H9 (cell line): ENCODE measurements around the gene LEMD1. TPM values are rescaled to one million over a fixed set of nuclear protein-coding genes. Genes with fewer than 3 reads are reported as not detected.

Source experiments
- DNase-seq: peaks from one replicate; pipeline ENCODE4 v3.0.0-alpha.2; 2017
- H2AFZ ChIP-seq: one replicate; pipeline ENCODE4 v1.6.1; 2013; ENCODE audit warnings: mild to moderate bottlenecking, low read length, control low read depth, moderate library complexity
- H2AK5ac ChIP-seq: 2 replicates; pipeline ENCODE4 v1.6.1; 2013; ENCODE audit warnings: low read length, control low read depth, mixed read lengths; ENCODE audit not compliant: insufficient read length
- H2BK120ac ChIP-seq: one replicate; pipeline ENCODE4 v1.6.1; 2013; ENCODE audit warnings: low read depth, mild to moderate bottlenecking, low read length, control low read depth, inconsistent platforms; ENCODE audit not compliant: poor library complexity, severe bottlenecking
- H2BK12ac ChIP-seq: 2 replicates; pipeline ENCODE4 v1.6.1; 2013; ENCODE audit warnings: low read length, control low read depth, mixed read lengths, low read depth; ENCODE audit not compliant: insufficient read length
- H2BK15ac ChIP-seq: 2 replicates; pipeline ENCODE4 v1.6.1; 2013; ENCODE audit warnings: low read depth, low read length, control low read depth
- H2BK20ac ChIP-seq: one replicate; pipeline ENCODE4 v1.6.1; 2013; ENCODE audit warnings: low read depth, mild to moderate bottlenecking, low read length, control low read depth, inconsistent platforms; ENCODE audit not compliant: poor library complexity, severe bottlenecking
- H2BK5ac ChIP-seq: 2 replicates; pipeline ENCODE4 v1.6.1; 2013; ENCODE audit warnings: low read length, control low read depth, mixed read lengths; ENCODE audit not compliant: insufficient read length
- H3K14ac ChIP-seq: 2 replicates; pipeline ENCODE4 v1.6.1; 2013; ENCODE audit warnings: low read length, control low read depth; ENCODE audit not compliant: insufficient read depth
- H3K18ac ChIP-seq: 2 replicates; pipeline ENCODE4 v1.6.1; 2013; ENCODE audit warnings: low read depth, mild to moderate bottlenecking, mixed read lengths, low read length, control low read depth; ENCODE audit not compliant: insufficient read length
- H3K23ac ChIP-seq: 2 replicates; pipeline ENCODE4 v1.6.1; 2013; ENCODE audit warnings: low read length, control low read depth, mixed read lengths, low read depth; ENCODE audit not compliant: insufficient read length
- H3K23me2 ChIP-seq: 2 replicates; pipeline ENCODE4 v1.6.1; 2013; ENCODE audit warnings: low read depth, mild to moderate bottlenecking, mixed read lengths, low read length, control low read depth; ENCODE audit not compliant: insufficient read length, poor library complexity, severe bottlenecking
- H3K27ac ChIP-seq: 2 replicates; pipeline ENCODE4 v1.5.1; 2013; ENCODE audit warnings: low read length, control low read depth, mixed read lengths, low read depth; ENCODE audit not compliant: insufficient read length
- H3K27me3 ChIP-seq: 2 replicates; pipeline ENCODE4 v1.6.1; 2013; ENCODE audit warnings: low read length, control low read depth, inconsistent platforms; ENCODE audit not compliant: insufficient read depth
- H3K4ac ChIP-seq: 2 replicates; pipeline ENCODE4 v1.6.1; 2013; ENCODE audit warnings: low read depth, mild to moderate bottlenecking, control low read depth, inconsistent platforms, low read length, moderate library complexity
- H3K4me1 ChIP-seq: 2 replicates; pipeline ENCODE4 v1.6.1; 2013; ENCODE audit warnings: low read length, control low read depth, inconsistent platforms; ENCODE audit not compliant: insufficient read depth
- H3K4me2 ChIP-seq: 2 replicates; pipeline ENCODE4 v1.6.1; 2013; ENCODE audit warnings: low read length, control low read depth, mixed read lengths; ENCODE audit not compliant: insufficient read length, insufficient read depth
- H3K56ac ChIP-seq: 2 replicates; pipeline ENCODE4 v1.6.1; 2013; ENCODE audit warnings: low read depth, mild to moderate bottlenecking, mixed read lengths, low read length, control low read depth; ENCODE audit not compliant: insufficient read length
- H3K79me1 ChIP-seq: 2 replicates; pipeline ENCODE4 v1.6.1; 2013; ENCODE audit warnings: low read depth, mild to moderate bottlenecking, moderate library complexity, low read length, control low read depth, inconsistent platforms; ENCODE audit not compliant: insufficient read depth, poor library complexity, severe bottlenecking
- H3K79me2 ChIP-seq: 2 replicates; pipeline ENCODE4 v1.6.1; 2013; ENCODE audit warnings: low read length, control low read depth, inconsistent platforms; ENCODE audit not compliant: insufficient read depth
- H3K9ac ChIP-seq: 2 replicates; pipeline ENCODE4 v1.6.1; 2013; ENCODE audit warnings: low read length, control low read depth, mixed read lengths; ENCODE audit not compliant: insufficient read length; ENCODE audit errors: extremely low read depth
- H3K9me3 ChIP-seq: one replicate; pipeline ENCODE4 v1.6.1; 2013; ENCODE audit warnings: low read depth, low read length, inconsistent platforms; ENCODE audit not compliant: control insufficient read depth
- H3T11ph ChIP-seq: one replicate; pipeline ENCODE4 v1.6.1; 2013; ENCODE audit warnings: mild to moderate bottlenecking, low read length, control low read depth, inconsistent platforms
- H4K20me1 ChIP-seq: one replicate; pipeline ENCODE4 v1.6.1; 2013; ENCODE audit not compliant: control insufficient read depth, insufficient read length, insufficient read depth
- H4K5ac ChIP-seq: 2 replicates; pipeline ENCODE4 v1.6.1; 2013; ENCODE audit warnings: low read depth, mild to moderate bottlenecking, mixed read lengths, low read length, control low read depth; ENCODE audit not compliant: insufficient read length
- H4K8ac ChIP-seq: replicated peaks from 2 replicates; pipeline ENCODE4 v1.6.1; 2013; ENCODE audit warnings: low read length, control low read depth, mixed read lengths, low read depth; ENCODE audit not compliant: insufficient read length
- H4K91ac ChIP-seq: 2 replicates; pipeline ENCODE4 v1.6.1; 2013; ENCODE audit warnings: low read depth, mild to moderate bottlenecking, moderate library complexity, mixed read lengths, low read length, control low read depth; ENCODE audit not compliant: insufficient read length
- H3K27ac Mint-ChIP-seq, 3 experiments: 2 replicates in 2 of 3; 3 replicates in 1 of 3; pipeline ENCODE4 v1.8.0; 2020 to 2021; ENCODE audit warnings: mixed read lengths in 3 of 3, mild to moderate bottlenecking in 1 of 3, moderate library complexity in 1 of 3
- H3K27me3 Mint-ChIP-seq: 2 replicates; pipeline ENCODE4 v1.8.0; 2021; ENCODE audit warnings: low read depth, mild to moderate bottlenecking, moderate library complexity, mixed read lengths
- H3K36me3 Mint-ChIP-seq, 3 experiments: 2 replicates in 2 of 3; 3 replicates in 1 of 3; pipeline ENCODE4 v1.8.0; 2020 to 2021; ENCODE audit warnings: low read depth in 3 of 3, mixed read lengths in 3 of 3; ENCODE audit not compliant: insufficient read depth in 1 of 3
- H3K4me1 Mint-ChIP-seq, 2 experiments: 2 replicates each; pipeline ENCODE4 v1.8.0; 2020; ENCODE audit warnings: mixed read lengths in 2 of 2
- H3K4me3 Mint-ChIP-seq, 2 experiments: 2 replicates in 1 of 2; 3 replicates in 1 of 2; pipeline ENCODE4 v1.8.0; 2020 to 2021; ENCODE audit warnings: mild to moderate bottlenecking in 2 of 2, mixed read lengths in 2 of 2, moderate library complexity in 1 of 2
- H3K9me3 Mint-ChIP-seq, 2 experiments: 2 replicates in 1 of 2; 3 replicates in 1 of 2; pipeline ENCODE4 v1.8.0; 2020; ENCODE audit warnings: mild to moderate bottlenecking in 2 of 2, mixed read lengths in 2 of 2, moderate library complexity in 1 of 2
- WGBS: extraction: QIAGEN DNeasy Blood & Tissue Kit; methylation state at CpG from one replicate; pipeline ENCODE4 v1.1.7; 2013; ENCODE audit warnings: missing lambda C conversion rate, low lambda C conversion rate, mixed read lengths; ENCODE audit not compliant: insufficient read length; ENCODE audit errors: extremely low coverage; 5-methylcytosine and 5-hydroxymethylcytosine counted together
- total RNA-seq: library from RNA; stranded (reverse); gene quantifications from 2 replicates; pipeline ENCODE4 v1.2.1, GENCODE V29; 2021
- TF ChIP-seq, protein P1 (sequence below): fragments of 200-600 bp; sonication (generic); conservative IDR thresholded peaks from 3 replicates; pipeline ENCODE4 v1.8.0; 2021; ENCODE audit warnings: antibody characterized with exemption, mild to moderate bottlenecking

The LEMD1 gene
- total RNA-seq, 1 experiment from 2014 or later = 11.8 TPM

DNA sequence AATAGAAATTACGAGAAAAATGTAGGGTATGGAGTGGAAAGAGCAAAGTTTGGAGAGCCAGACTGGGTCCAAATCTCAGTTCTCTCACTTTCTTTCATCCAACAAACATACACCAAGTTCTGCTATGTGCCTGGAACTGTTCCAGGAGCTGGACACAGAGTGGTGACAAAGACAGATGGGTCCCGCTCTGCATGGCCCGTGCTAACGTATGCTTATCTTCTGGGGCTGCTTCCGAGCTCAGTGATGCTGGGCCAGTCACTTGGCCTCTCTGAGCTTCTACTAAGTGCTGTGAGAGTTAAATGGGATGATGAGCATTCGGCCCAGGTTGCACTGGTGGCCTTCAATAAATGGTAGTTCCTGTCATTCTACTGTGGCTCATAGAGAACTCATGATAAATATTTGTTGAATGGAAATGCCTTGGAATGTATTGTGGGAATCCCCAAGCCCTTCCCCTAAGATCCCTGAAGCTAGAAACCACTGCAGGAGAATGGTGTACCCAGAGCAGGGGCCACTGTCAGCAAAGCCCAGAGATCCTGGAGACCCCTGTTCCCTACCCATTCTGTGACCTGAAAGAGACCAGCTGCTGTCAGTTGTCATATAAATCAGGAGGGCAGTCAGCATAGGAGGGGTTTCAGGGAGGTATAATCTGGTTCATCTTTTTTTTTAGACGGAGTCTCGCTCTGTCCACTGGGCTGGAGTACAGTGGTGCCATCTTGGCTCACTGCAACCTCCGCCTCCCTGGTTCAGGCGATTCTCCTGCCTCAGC, 3.8 kb downstream of the LEMD1 start:
- Histone ChIP-seq H2AK5ac (no peak overlapping the region), H4K5ac (no peak overlapping the region), H2BK15ac (no peak overlapping the region), H4K91ac (no peak overlapping the region), H3K23ac (no peak overlapping the region), H4K8ac (no peak overlapping the region), H3K9ac (no peak overlapping the region), H3T11ph (no peak overlapping the region), H2BK20ac (no peak overlapping the region), H3K27me3 (no peaks in the 10 kb centered on the region), H3K4me2 (no peak overlapping the region), H2BK120ac (no peak overlapping the region), H3K23me2 (no peaks in the 10 kb centered on the region), H2BK12ac (no peak overlapping the region), H3K56ac (no peak overlapping the region), H3K4ac (no peak overlapping the region), H3K79me1 (no peaks in the 10 kb centered on the region), H3K9me3 (no peaks in the 10 kb centered on the region), H3K4me1 (no peaks in the 10 kb centered on the region), H3K18ac (no peak overlapping the region), H3K14ac (no peak overlapping the region), H4K20me1 (no peaks in the 10 kb centered on the region), H3K27ac (no peak overlapping the region), H3K79me2 (no peaks in the 10 kb centered on the region), H2BK5ac (no peak overlapping the region), H2AFZ (no peak overlapping the region)
- Mint-ChIP-seq H3K4me1 (peaks cover 0 to 3% of the 10 kb centered on the region in 2 experiments; a peak in 1 of 4 replicates), H3K36me3 (peaks cover 0 to 2% (median 0%) of the 10 kb centered on the region in 3 experiments; a peak in 1 of 7 replicates), H3K27me3 (peaks cover 20% of the 10 kb centered on the region), H3K27ac (no peak overlapping the region), H3K9me3 (no peaks in the 10 kb centered on the region), H3K4me3 (no peak overlapping the region)
- TF ChIP-seq, protein P1, sequence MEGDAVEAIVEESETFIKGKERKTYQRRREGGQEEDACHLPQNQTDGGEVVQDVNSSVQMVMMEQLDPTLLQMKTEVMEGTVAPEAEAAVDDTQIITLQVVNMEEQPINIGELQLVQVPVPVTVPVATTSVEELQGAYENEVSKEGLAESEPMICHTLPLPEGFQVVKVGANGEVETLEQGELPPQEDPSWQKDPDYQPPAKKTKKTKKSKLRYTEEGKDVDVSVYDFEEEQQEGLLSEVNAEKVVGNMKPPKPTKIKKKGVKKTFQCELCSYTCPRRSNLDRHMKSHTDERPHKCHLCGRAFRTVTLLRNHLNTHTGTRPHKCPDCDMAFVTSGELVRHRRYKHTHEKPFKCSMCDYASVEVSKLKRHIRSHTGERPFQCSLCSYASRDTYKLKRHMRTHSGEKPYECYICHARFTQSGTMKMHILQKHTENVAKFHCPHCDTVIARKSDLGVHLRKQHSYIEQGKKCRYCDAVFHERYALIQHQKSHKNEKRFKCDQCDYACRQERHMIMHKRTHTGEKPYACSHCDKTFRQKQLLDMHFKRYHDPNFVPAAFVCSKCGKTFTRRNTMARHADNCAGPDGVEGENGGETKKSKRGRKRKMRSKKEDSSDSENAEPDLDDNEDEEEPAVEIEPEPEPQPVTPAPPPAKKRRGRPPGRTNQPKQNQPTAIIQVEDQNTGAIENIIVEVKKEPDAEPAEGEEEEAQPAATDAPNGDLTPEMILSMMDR = no peak
- DNase-seq = no peak
- WGBS = no CpG with 5 or more reads among the region's 10 CpGs
